Measurements from ENCODE around the gene EPHB2. TPM values are rescaled to one million over a fixed set of nuclear protein-coding genes. Genes with fewer than 3 reads are reported as not detected.

EPHB2 gene
- total RNA-seq, 1 experiment from 2014 or later, result 0.79 TPM

GRCh38 chr1:22708777-22709176 lies 1.9 kb upstream of the EPHB2 start:
- no peaks in the 10 kb centered on the region for H3K27me3 Mint-ChIP-seq (ENCODE audit: insufficient read depth, unreplicated experiment)
- no peaks in the 10 kb centered on the region for H3K36me3 Mint-ChIP-seq (ENCODE audit: insufficient read depth, unreplicated experiment)
- intact Hi-C loops (cut with micrococcal nuclease), result no loop called here
- H3K4me1 Mint-ChIP-seq (ENCODE audit: insufficient read depth, unreplicated experiment), result no peaks in the 10 kb centered on the region
- BruUV-seq (replicated peaks), result no TSS peak
- TF ChIP-seq CTCF (IDR thresholded peaks at IDR 0.05; ENCODE audit: unreplicated experiment), result no peak
- H3K9me3 Mint-ChIP-seq (ENCODE audit: unreplicated experiment), result no peaks in the 10 kb centered on the region
- CTCF ChIA-PET, result interaction anchor here (0.6 to 2.7 kb wide), 3 partner anchors 180 to 323 kb away, joined by 4 to 19 read pairs (median 4); no protein-coding TSS in a partner anchor
- DNase-seq (ENCODE audit: unreplicated experiment), result no peak
- H3K27ac Mint-ChIP-seq (ENCODE audit: low read depth, unreplicated experiment), result no peak overlapping the region
- POLR2A ChIA-PET, result no interaction called here
- no peak overlapping the region for H3K4me3 Mint-ChIP-seq (ENCODE audit: unreplicated experiment)

- H3K27ac Mint-ChIP-seq (ENCODE audit: low read depth, unreplicated experiment), result no peak overlapping the region
- ChIA-PET POLR2A (no interaction called here), CTCF (interaction anchor here (0.6 to 0.7 kb wide), 2 partner anchors 323 to 690 kb away, joined by 3 to 4 read pairs; no protein-coding TSS in a partner anchor)
- H3K4me3 Mint-ChIP-seq (ENCODE audit: unreplicated experiment), result no peak overlapping the region
- intact Hi-C loops (cut with micrococcal nuclease), result no loop called here
- no peak for DNase-seq (ENCODE audit: unreplicated experiment)
- H3K4me1 Mint-ChIP-seq (ENCODE audit: insufficient read depth, unreplicated experiment), result no peaks in the 10 kb centered on the region
- H3K9me3 Mint-ChIP-seq (ENCODE audit: unreplicated experiment), result no peaks in the 10 kb centered on the region
- H3K27me3 Mint-ChIP-seq (ENCODE audit: insufficient read depth, unreplicated experiment), result no peaks in the 10 kb centered on the region
- BruUV-seq (replicated peaks), result no TSS peak
- H3K36me3 Mint-ChIP-seq (ENCODE audit: insufficient read depth, unreplicated experiment), result no peaks in the 10 kb centered on the region
- TF ChIP-seq CTCF (IDR thresholded peaks at IDR 0.05; ENCODE audit: unreplicated experiment), result peak; percentile 17
These were observed 1.4 kb upstream of the EPHB2 start for GRCh38 chr1:22709227-22709626.

- intact Hi-C loops (cut with micrococcal nuclease), result no loop called here
- H3K27ac Mint-ChIP-seq (ENCODE audit: low read depth, unreplicated experiment), result no peak overlapping the region
- no peaks in the 10 kb centered on the region for H3K36me3 Mint-ChIP-seq (ENCODE audit: insufficient read depth, unreplicated experiment)
- no TSS peak for BruUV-seq (replicated peaks)
- peak; percentile 64 for DNase-seq (ENCODE audit: unreplicated experiment)
- ChIA-PET CTCF (interaction anchor here (0.7 kb wide), 1 partner anchor 691 kb away, joined by 3 read pairs; no protein-coding TSS in a partner anchor), POLR2A (no interaction called here)
- H3K4me3 Mint-ChIP-seq (ENCODE audit: unreplicated experiment), result peak overlapping the region; percentile 69
- H3K4me1 Mint-ChIP-seq (ENCODE audit: insufficient read depth, unreplicated experiment), result no peaks in the 10 kb centered on the region
- H3K9me3 Mint-ChIP-seq (ENCODE audit: unreplicated experiment), result no peaks in the 10 kb centered on the region
- no peaks in the 10 kb centered on the region for H3K27me3 Mint-ChIP-seq (ENCODE audit: insufficient read depth, unreplicated experiment)
- no peak for TF ChIP-seq CTCF (IDR thresholded peaks at IDR 0.05; ENCODE audit: unreplicated experiment)
These were observed 543 bp upstream of the EPHB2 start for GRCh38 chr1:22709891-22710700.

GRCh38 chr1:22711071-22711470 lies 432 bp downstream of the EPHB2 start:
- CTCF ChIA-PET, result no interaction called here
- intact Hi-C loops (cut with micrococcal nuclease), result no loop called here

More at GRCh38 chr1:22711071-22711470, 432 bp downstream of the EPHB2 start:
- Mint-ChIP-seq H3K27me3 (ENCODE audit: insufficient read depth, unreplicated experiment) (no peaks in the 10 kb centered on the region), H3K36me3 (ENCODE audit: insufficient read depth, unreplicated experiment) (no peaks in the 10 kb centered on the region), H3K27ac (ENCODE audit: low read depth, unreplicated experiment) (no peak overlapping the region), H3K4me1 (ENCODE audit: insufficient read depth, unreplicated experiment) (no peaks in the 10 kb centered on the region), H3K4me3 (ENCODE audit: unreplicated experiment) (no peak overlapping the region), H3K9me3 (ENCODE audit: unreplicated experiment) (no peaks in the 10 kb centered on the region)
- TF ChIP-seq CTCF (IDR thresholded peaks at IDR 0.05; ENCODE audit: unreplicated experiment), result no peak
- no peak for DNase-seq (ENCODE audit: unreplicated experiment)
- no TSS peak for BruUV-seq (replicated peaks)
- POLR2A ChIA-PET, result no interaction called here

All from MCF 10A (cell line).